Measurements from ENCODE around the gene POU2F1.

POU2F1 gene

GRCh38 chr1:167416506-167416905, 195.8 kb downstream of the POU2F1 start:
- Histone ChIP-seq H3K9me2 (replicated peaks; ENCODE audit: insufficient read depth, low read length) (no peaks in the 10 kb centered on the region), H3K4me3 (ENCODE audit: insufficient read depth, low read length, poor library complexity, severe bottlenecking) (no peak overlapping the region), H3K4me2 (ENCODE audit: low read depth, low read length, poor library complexity, severe bottlenecking) (no peak overlapping the region), H3K9me3 (ENCODE audit: insufficient read depth, low read length) (no peaks in the 10 kb centered on the region), H3K27me3 (ENCODE audit: low read length) (no peaks in the 10 kb centered on the region), H3K27ac (ENCODE audit: low read depth, low read length) (no peak overlapping the region), H4K20me1 (ENCODE audit: low read depth, low read length) (no peaks in the 10 kb centered on the region), H2AFZ (ENCODE audit: low read depth, low read length, severe bottlenecking) (no peak overlapping the region), H3F3A (ENCODE audit: insufficient read depth) (no peaks in the 10 kb centered on the region), H3K36me3 (ENCODE audit: low read length) (peaks cover 40% of the 10 kb centered on the region; the same call in 1 of the 2 replicates), H3K9ac (ENCODE audit: low read length) (no peak overlapping the region), H3K79me2 (ENCODE audit: insufficient read depth, low read length) (no peaks in the 10 kb centered on the region)
- TF ChIP-seq CTCF (IDR thresholded peaks at IDR 0.05; ENCODE audit: insufficient read depth, low read length, poor library complexity, severe bottlenecking) (no peak), EZH2phosphoT487 (conservative IDR thresholded peaks at IDR 0.05; ENCODE audit: low read length) (no peak)

- Histone ChIP-seq H2AFZ (ENCODE audit: low read depth, low read length, severe bottlenecking) (no peak overlapping the region), H4K20me1 (ENCODE audit: low read depth, low read length) (no peaks in the 10 kb centered on the region), H3K36me3 (ENCODE audit: low read length) (peaks cover 26% of the 10 kb centered on the region; the same call in 1 of the 2 replicates), H3K79me2 (ENCODE audit: insufficient read depth, low read length) (no peaks in the 10 kb centered on the region), H3K27ac (ENCODE audit: low read depth, low read length) (no peak overlapping the region), H3K4me3 (ENCODE audit: insufficient read depth, low read length, poor library complexity, severe bottlenecking) (no peak overlapping the region), H3K27me3 (ENCODE audit: low read length) (no peaks in the 10 kb centered on the region), H3K4me2 (ENCODE audit: low read depth, low read length, poor library complexity, severe bottlenecking) (no peak overlapping the region), H3K9me2 (replicated peaks; ENCODE audit: insufficient read depth, low read length) (no peaks in the 10 kb centered on the region), H3K9me3 (ENCODE audit: insufficient read depth, low read length) (no peaks in the 10 kb centered on the region), H3F3A (ENCODE audit: insufficient read depth) (no peaks in the 10 kb centered on the region), H3K9ac (ENCODE audit: low read length) (no peak overlapping the region)
- TF ChIP-seq EZH2phosphoT487 (conservative IDR thresholded peaks at IDR 0.05; ENCODE audit: low read length): no peak
- no peak for TF ChIP-seq CTCF (IDR thresholded peaks at IDR 0.05; ENCODE audit: insufficient read depth, low read length, poor library complexity, severe bottlenecking)
Observed at GRCh38 chr1:167418391-167418790, 197.7 kb downstream of the POU2F1 start.

DNA sequence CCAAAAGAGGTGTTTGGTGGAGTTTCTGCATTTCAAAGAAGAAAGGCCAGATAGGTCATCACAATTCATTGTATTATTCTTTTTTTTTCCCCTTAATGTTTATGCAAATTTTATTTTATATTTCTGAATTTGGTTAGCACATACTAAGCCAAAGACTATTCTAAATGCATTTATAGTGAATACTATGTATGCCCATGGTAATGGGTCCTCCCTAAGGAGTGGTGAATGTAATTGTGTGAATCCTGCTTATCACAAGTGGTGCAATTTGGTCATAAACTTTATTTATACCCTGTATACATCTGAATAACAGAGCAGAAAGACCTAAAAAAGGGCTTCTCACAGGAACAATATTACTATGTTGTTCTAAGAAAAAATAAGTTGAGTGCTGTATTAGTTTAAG, 198.6 kb downstream of the POU2F1 start:
- H3F3A ChIP-seq (ENCODE audit: insufficient read depth): no peaks in the 10 kb centered on the region
- no peaks in the 10 kb centered on the region for H3K27me3 ChIP-seq (ENCODE audit: low read length)
- H2AFZ ChIP-seq (ENCODE audit: low read depth, low read length, severe bottlenecking): no peak overlapping the region
- no peak overlapping the region for H3K4me3 ChIP-seq (ENCODE audit: insufficient read depth, low read length, poor library complexity, severe bottlenecking)
- no peak overlapping the region for H3K4me2 ChIP-seq (ENCODE audit: low read depth, low read length, poor library complexity, severe bottlenecking)
- H3K9me2 ChIP-seq (replicated peaks; ENCODE audit: insufficient read depth, low read length): no peaks in the 10 kb centered on the region
- H3K79me2 ChIP-seq (ENCODE audit: insufficient read depth, low read length): no peaks in the 10 kb centered on the region
- no peak overlapping the region for H3K27ac ChIP-seq (ENCODE audit: low read depth, low read length)
- peaks cover 18% of the 10 kb centered on the region; the same call in 1 of the 2 replicates for H3K36me3 ChIP-seq (ENCODE audit: low read length)
- no peak for TF ChIP-seq EZH2phosphoT487 (conservative IDR thresholded peaks at IDR 0.05; ENCODE audit: low read length)
- no peak for TF ChIP-seq CTCF (IDR thresholded peaks at IDR 0.05; ENCODE audit: insufficient read depth, low read length, poor library complexity, severe bottlenecking)
- no peaks in the 10 kb centered on the region for H3K9me3 ChIP-seq (ENCODE audit: insufficient read depth, low read length)
- H3K9ac ChIP-seq (ENCODE audit: low read length): no peak overlapping the region
- no peaks in the 10 kb centered on the region for H4K20me1 ChIP-seq (ENCODE audit: low read depth, low read length)

Measured in SU-DHL-6 (cell line).